A549 (cell line): ENCODE measurements around the gene CHST11. TPM values are rescaled to one million over a fixed set of nuclear protein-coding genes. Genes with fewer than 3 reads are reported as not detected.
A peak's percentile ranks its signal among the peaks of the same experiment; 100 is the strongest.

ENCODE experiments used
- ATAC-seq, 2 experiments: fragments of 200-7000 bp in 1 of 2; fragments of >200 bp in 1 of 2; cut with Nextera tagmentation in 1 of 2; cut with Tn5 transposase in 1 of 2; 3 replicates each; pipeline versions ENCODE4 v1.8.0 to v1.9.1; 2018 to 2020; ENCODE audit warnings: mild to moderate bottlenecking in 1 of 2, moderate library complexity in 1 of 2
- CTCF ChIA-PET: fragments of 300-600 bp; sonication (Branson Sonifier 250); formaldehyde crosslinking; extraction: SDS; loops from one replicate; lab custom pipeline; 2021; ENCODE audit warnings: antibody characterized with exemption, inconsistent platforms; lab: Yijun Ruan, JAX
- POLR2A ChIA-PET: fragments of 350-600 bp; formaldehyde crosslinking; extraction: SDS; loops from one replicate; lab custom pipeline; 2021; ENCODE audit warnings: antibody characterized with exemption, inconsistent platforms; lab: Yijun Ruan, JAX
- DNase-seq, 2 experiments: peaks; one replicate each; pipeline versions ENCODE4 v3.0.0 to v3.0.0-alpha.2; 2011 to 2016; ENCODE audit warnings: low read depth in 1 of 2, low spot score in 1 of 2
- FAIRE-seq: peaks from 2 replicates; lab custom pipeline; 2011; peaks lifted over from hg19 to GRCh38; lab: Jason Lieb, UNC
- H3K27ac ChIP-seq, 2 experiments: fragments of >200 bp; sonication (Bioruptor Twin); formaldehyde crosslinking; 3 replicates each; pipeline ENCODE4 v1.5.1; 2016 to 2017
- H3K4me1 ChIP-seq: fragments of >200 bp; sonication (Bioruptor Twin); formaldehyde crosslinking; 3 replicates; pipeline ENCODE4 v1.6.1; 2016
- H3K4me2 ChIP-seq: fragments of >200 bp; sonication (Bioruptor Twin); formaldehyde crosslinking; 3 replicates; pipeline ENCODE4 v1.6.1; 2016
- H3K4me3 ChIP-seq: fragments of >200 bp; sonication (Bioruptor Twin); formaldehyde crosslinking; 3 replicates; pipeline ENCODE4 v1.5.1; 2016
- H3K9me3 ChIP-seq: fragments of >200 bp; sonication (Bioruptor Twin); formaldehyde crosslinking; 3 replicates; pipeline ENCODE4 v1.6.1; 2016
- CEBPB ChIP-seq, 2 experiments: fragments of >200 bp in 1 of 2; sonication (Bioruptor Twin) in 1 of 2; formaldehyde crosslinking in 1 of 2; IDR thresholded peaks; 2 replicates each; pipeline ENCODE4 v1.6.1; 2012 to 2016
- EP300 ChIP-seq, 2 experiments: fragments of >200 bp; sonication (Bioruptor Twin); formaldehyde crosslinking; IDR thresholded peaks; 2 replicates in 1 of 2; 3 replicates in 1 of 2; pipeline ENCODE4 v1.6.1; 2016 to 2017
- ESRRA ChIP-seq: fragments of 150-350 bp; IDR thresholded peaks from 2 replicates; pipeline ENCODE4 v1.6.1; 2014; ENCODE audit warnings: mild to moderate bottlenecking, low read length, borderline replicate concordance
- FOSL2 ChIP-seq, 2 experiments: fragments of 450-650 bp in 1 of 2; fragments of >200 bp in 1 of 2; sonication (Bioruptor Twin) in 1 of 2; formaldehyde crosslinking; IDR thresholded peaks; 2 replicates each; pipeline versions ENCODE4 v1.5.0 to v1.6.1; 2016 to 2020; ENCODE audit warnings: mild to moderate bottlenecking in 1 of 2, moderate library complexity in 1 of 2
- FOXS1 ChIP-seq: fragments of 250-450 bp; sonication (Bioruptor Pico); IDR thresholded peaks from 2 replicates; pipeline ENCODE4 v1.5.0; 2020; ENCODE audit warnings: mild to moderate bottlenecking, moderate library complexity
- HOXA7 ChIP-seq: fragments of 250-450 bp; sonication (Bioruptor Pico); IDR thresholded peaks from 2 replicates; pipeline ENCODE4 v1.5.0; 2020; ENCODE audit warnings: mild to moderate bottlenecking, moderate library complexity
- HOXB5 ChIP-seq: fragments of 250-450 bp; sonication (Bioruptor Pico); IDR thresholded peaks from 2 replicates; pipeline ENCODE4 v1.5.0; 2020; ENCODE audit warnings: mild to moderate bottlenecking, moderate library complexity
- MAZ ChIP-seq: fragments of 150-350 bp; IDR thresholded peaks from 2 replicates; pipeline ENCODE4 v1.6.1; 2014; ENCODE audit warnings: antibody characterized with exemption, low read depth, low read length, borderline replicate concordance
- MYC ChIP-seq: IDR thresholded peaks from 2 replicates; pipeline ENCODE4 v1.6.1; 2012; ENCODE audit warnings: mild to moderate bottlenecking, inconsistent platforms, low read length, improper control_type of control experiment, borderline replicate concordance
- NFE2L2 ChIP-seq: fragments of 150-350 bp; conservative IDR thresholded peaks from 2 replicates; pipeline ENCODE4 v1.6.1; 2014; ENCODE audit warnings: low read length
- NPAS2 ChIP-seq: fragments of 250-450 bp; sonication (Bioruptor Pico); IDR thresholded peaks from 2 replicates; pipeline ENCODE4 v1.8.0; 2022; ENCODE audit warnings: mild to moderate bottlenecking, moderate library complexity, borderline replicate concordance
- PHF8 ChIP-seq: fragments of 200-600 bp; sonication (generic); IDR thresholded peaks from 2 replicates; pipeline ENCODE4 v1.6.1; 2016; ENCODE audit warnings: low read depth, mild to moderate bottlenecking, antibody characterized with exemption, moderate library complexity, borderline replicate concordance
- POLR2A ChIP-seq: IDR thresholded peaks from 2 replicates; pipeline ENCODE4 v1.6.1; 2012; ENCODE audit warnings: mild to moderate bottlenecking, low read length
- POLR2AphosphoS2 ChIP-seq: conservative IDR thresholded peaks from 2 replicates; pipeline ENCODE4 v1.6.1; 2012; ENCODE audit warnings: low read length, improper control_type of control experiment, inconsistent platforms
- RAD21 ChIP-seq, 2 experiments: fragments of >200 bp in 1 of 2; sonication (Bioruptor Twin) in 1 of 2; formaldehyde crosslinking in 1 of 2; IDR thresholded peaks in 1 of 2; conservative IDR thresholded peaks in 1 of 2; 2 replicates in 1 of 2; 3 replicates in 1 of 2; pipeline ENCODE4 v1.6.1; 2012 to 2018; ENCODE audit warnings: inconsistent platforms in 1 of 2
- RCOR1 ChIP-seq: fragments of 150-350 bp; IDR thresholded peaks from 2 replicates; pipeline ENCODE4 v1.6.1; 2014; ENCODE audit warnings: antibody characterized with exemption, low read length, low read depth
- USF2 ChIP-seq: fragments of 450-650 bp; IDR thresholded peaks from 2 replicates; pipeline ENCODE4 v1.6.1; 2014; ENCODE audit warnings: antibody characterized with exemption
- ZNF302 ChIP-seq: fragments of 250-450 bp; sonication (Bioruptor Pico); IDR thresholded peaks from 2 replicates; pipeline ENCODE4 v1.9.0; 2021; ENCODE audit warnings: inconsistent platforms, mild to moderate bottlenecking, moderate library complexity
- ZSCAN20 ChIP-seq: fragments of 250-450 bp; sonication (Bioruptor Pico); IDR thresholded peaks from 2 replicates; pipeline ENCODE4 v1.8.0; 2022; ENCODE audit warnings: mild to moderate bottlenecking, moderate library complexity
- WGBS: methylation state at CpG from one replicate; pipeline ENCODE4 v1.1.6; 2017; ENCODE audit errors: missing lambda C conversion rate; 5-methylcytosine and 5-hydroxymethylcytosine counted together
- polyA plus RNA-seq, 4 experiments: library from polyadenylated mRNA; depleted of rRNA in 3 of 4; stranded (reverse); fragments of >200 nt; fragmentation: RNase III in 1 of 4; extraction: RNeasy Plus Mini Kit Qiagen cat#74134 plus additional on column Dnase treatment in 1 of 4; gene quantifications; 2 replicates in 3 of 4; 3 replicates in 1 of 4; pipeline ENCODE4 v1.2.3, GENCODE V29; 2011 to 2017
- TF ChIP-seq, protein P1 (sequence below): fragments of >200 bp; sonication (Bioruptor Twin); formaldehyde crosslinking; IDR thresholded peaks from 2 replicates; pipeline ENCODE4 v1.6.1; 2016
- TF ChIP-seq, protein P2 (sequence below): fragments of 150-350 bp; IDR thresholded peaks from 2 replicates; pipeline ENCODE4 v1.6.1; 2014; ENCODE audit warnings: low read depth, mild to moderate bottlenecking, low read length
- TF ChIP-seq, protein P3 (sequence below): fragments of 250-450 bp; sonication (Bioruptor Pico); IDR thresholded peaks from 2 replicates; pipeline ENCODE4 v1.5.0; 2021; ENCODE audit warnings: mild to moderate bottlenecking, moderate library complexity, borderline replicate concordance

CHST11 gene
- polyA plus RNA-seq, 2 of the 4 experiments (the other 2 are of a cell fraction): 19.2 to 21.8 TPM

- ATAC-seq (no peak), DNase-seq (no peak), FAIRE-seq (no peak)
- TF ChIP-seq POLR2A (no peak), ZNF302 (CRISPR knock-in tag) (no peak), FOSL2 (IDR thresholded peaks at IDR 0.05) (no peak), FOSL2 (CRISPR knock-in tag; IDR thresholded peaks at IDR 0.05) (no peak), USF2 (no peak), ZSCAN20 (CRISPR knock-in tag) (no peak), CEBPB (IDR thresholded peaks at IDR 0.05) (no peak)
- ChIA-PET POLR2A (no interaction called here), CTCF (no interaction called here)
- Histone ChIP-seq H3K4me2 (no peak overlapping the region), H3K4me3 (no peak overlapping the region), H3K9me3 (no peaks in the 10 kb centered on the region), H3K27ac (no peak overlapping the region), H3K4me1 (peaks cover 18% of the 10 kb centered on the region)
- 84% methylated on average over 6 of the region's 6 CpGs for whole genome bisulfite sequencing
Measured at GRCh38 chr12:104712477-104712876, 255.7 kb downstream of the CHST11 start.

DNA sequence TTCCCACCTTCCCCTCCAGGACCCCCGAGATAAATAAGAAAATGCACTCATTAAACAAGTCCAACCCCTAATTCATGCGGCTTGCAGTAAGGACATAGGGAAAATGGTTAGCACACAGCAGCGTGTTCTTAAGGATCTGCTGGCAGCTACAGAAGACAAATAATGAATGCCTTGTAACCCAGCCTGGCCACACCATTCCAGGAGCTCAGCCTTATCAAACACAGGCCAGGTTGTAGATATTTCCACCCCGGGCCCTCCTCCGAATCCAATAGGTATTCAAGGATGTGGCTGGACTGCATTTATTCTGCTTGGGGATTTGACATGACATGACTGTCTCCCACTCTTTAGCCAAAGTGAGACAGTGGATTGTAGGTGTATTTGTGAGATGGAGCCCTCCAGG, 256.2 kb downstream of the CHST11 start:
- TF ChIP-seq HOXA7 (CRISPR knock-in tag): no peak
- TF ChIP-seq RCOR1: no peak
- no peak for TF ChIP-seq ZSCAN20 (CRISPR knock-in tag)
- TF ChIP-seq POLR2AphosphoS2: no peak
- TF ChIP-seq MYC: no peak
- no peak for TF ChIP-seq ESRRA
- no peak for TF ChIP-seq FOSL2 (IDR thresholded peaks at IDR 0.05)
- no peak for TF ChIP-seq FOSL2 (CRISPR knock-in tag; IDR thresholded peaks at IDR 0.05)
- TF ChIP-seq POLR2A: no peak
- no peak for TF ChIP-seq MAZ
- no peak for TF ChIP-seq NFE2L2
- TF ChIP-seq, protein P1, sequence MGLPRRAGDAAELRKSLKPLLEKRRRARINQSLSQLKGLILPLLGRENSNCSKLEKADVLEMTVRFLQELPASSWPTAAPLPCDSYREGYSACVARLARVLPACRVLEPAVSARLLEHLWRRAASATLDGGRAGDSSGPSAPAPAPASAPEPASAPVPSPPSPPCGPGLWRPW: no peak
- TF ChIP-seq PHF8: no peak
- H3K9me3 ChIP-seq: no peaks in the 10 kb centered on the region
- 83% methylated on average over 5 of the region's 5 CpGs for WGBS
- H3K4me2 ChIP-seq: no peak overlapping the region
- ATAC-seq: no peak
- no peak for DNase-seq
- no peak overlapping the region for H3K4me3 ChIP-seq
- FAIRE-seq: no peak
- H3K4me1 ChIP-seq: peaks cover 18% of the 10 kb centered on the region
- CTCF ChIA-PET: interaction anchor here (1.3 kb wide), 1 partner anchor 50 kb away, joined by 3 read pairs; no protein-coding TSS in a partner anchor
- POLR2A ChIA-PET: no interaction called here
- H3K27ac ChIP-seq: no peak overlapping the region

- POLR2A ChIA-PET: no interaction called here
- FAIRE-seq: no peak
- Histone ChIP-seq H3K4me3 (no peak overlapping the region), H3K27ac (no peak overlapping the region), H3K9me3 (no peaks in the 10 kb centered on the region)
- no peak for DNase-seq
- WGBS: 82% methylated on average over 8 of the region's 8 CpGs
- TF ChIP-seq FOXS1 (CRISPR knock-in tag) (no peak), ESRRA (no peak), HOXB5 (no peak)
- TF ChIP-seq, all 56 proteins: peak for 0
- ATAC-seq: peak in 1 of 2 experiments; percentile 16; a peak in 3 of 6 replicates
- H3K4me2 ChIP-seq: no peak overlapping the region
- peaks cover 18% of the 10 kb centered on the region for H3K4me1 ChIP-seq
- CTCF ChIA-PET: interaction anchor here (1.3 to 1.4 kb wide), 3 partner anchors 16 to 332 kb away, joined by 3 to 4 read pairs (median 3); no protein-coding TSS in a partner anchor
Measured at GRCh38 chr12:104713444-104713843, 256.7 kb downstream of the CHST11 start.

GRCh38 chr12:104714369-104714768, 257.6 kb downstream of the CHST11 start:
- Histone ChIP-seq H3K4me1 (peaks cover 18% of the 10 kb centered on the region), H3K4me3 (no peak overlapping the region), H3K9me3 (no peaks in the 10 kb centered on the region), H3K27ac (no peak overlapping the region), H3K4me2 (no peak overlapping the region)
- CTCF ChIA-PET: interaction anchor here (0.8 to 1.7 kb wide), 4 partner anchors 11 to 333 kb away, joined by 3 to 4 read pairs (median 3); no protein-coding TSS in a partner anchor
- ATAC-seq (no peak), DNase-seq (no peak), FAIRE-seq (no peak)
- POLR2A ChIA-PET: no interaction called here
- 98% methylated on average over 6 of the region's 6 CpGs for WGBS
- TF ChIP-seq RAD21 (conservative IDR thresholded peaks at IDR 0.05 in 1 of 2, IDR thresholded peaks at IDR 0.05 in 1 of 2) (no peak), NPAS2 (CRISPR knock-in tag) (no peak), POLR2AphosphoS2 (no peak), PHF8 (no peak), EP300 (IDR thresholded peaks at IDR 0.05) (no peak)
- TF ChIP-seq, protein P2, sequence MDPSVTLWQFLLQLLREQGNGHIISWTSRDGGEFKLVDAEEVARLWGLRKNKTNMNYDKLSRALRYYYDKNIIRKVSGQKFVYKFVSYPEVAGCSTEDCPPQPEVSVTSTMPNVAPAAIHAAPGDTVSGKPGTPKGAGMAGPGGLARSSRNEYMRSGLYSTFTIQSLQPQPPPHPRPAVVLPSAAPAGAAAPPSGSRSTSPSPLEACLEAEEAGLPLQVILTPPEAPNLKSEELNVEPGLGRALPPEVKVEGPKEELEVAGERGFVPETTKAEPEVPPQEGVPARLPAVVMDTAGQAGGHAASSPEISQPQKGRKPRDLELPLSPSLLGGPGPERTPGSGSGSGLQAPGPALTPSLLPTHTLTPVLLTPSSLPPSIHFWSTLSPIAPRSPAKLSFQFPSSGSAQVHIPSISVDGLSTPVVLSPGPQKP: no peak
- TF ChIP-seq, protein P3, sequence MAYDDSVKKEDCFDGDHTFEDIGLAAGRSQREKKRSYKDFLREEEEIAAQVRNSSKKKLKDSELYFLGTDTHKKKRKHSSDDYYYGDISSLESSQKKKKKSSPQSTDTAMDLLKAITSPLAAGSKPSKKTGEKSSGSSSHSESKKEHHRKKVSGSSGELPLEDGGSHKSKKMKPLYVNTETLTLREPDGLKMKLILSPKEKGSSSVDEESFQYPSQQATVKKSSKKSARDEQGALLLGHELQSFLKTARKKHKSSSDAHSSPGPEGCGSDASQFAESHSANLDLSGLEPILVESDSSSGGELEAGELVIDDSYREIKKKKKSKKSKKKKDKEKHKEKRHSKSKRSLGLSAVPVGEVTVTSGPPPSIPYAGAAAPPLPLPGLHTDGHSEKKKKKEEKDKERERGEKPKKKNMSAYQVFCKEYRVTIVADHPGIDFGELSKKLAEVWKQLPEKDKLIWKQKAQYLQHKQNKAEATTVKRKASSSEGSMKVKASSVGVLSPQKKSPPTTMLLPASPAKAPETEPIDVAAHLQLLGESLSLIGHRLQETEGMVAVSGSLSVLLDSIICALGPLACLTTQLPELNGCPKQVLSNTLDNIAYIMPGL (CRISPR knock-in tag): no peak
